Measurements from ENCODE around the gene RDH16.
"Not testable (repeated sequence)": the region's sequence is repeated elsewhere in the genome, so short reads cannot be mapped to it uniquely, and the experiment has no call there.

The RDH16 gene

GRCh38 chr12:56930241-56930640, 27.2 kb downstream of the RDH16 start:
- no peak for DNase-seq (ENCODE audit: low spot score)
- no peak for TF ChIP-seq CTCF (IDR thresholded peaks at IDR 0.05; ENCODE audit: extremely low read depth, insufficient read depth, missing control alignments)
- in situ Hi-C loops (cut with MboI; ENCODE audit: low pct_unique_long_range_greater_than_20kb, low sequenced_read_pairs, unreplicated experiment): no loop called here

- no peak for DNase-seq (ENCODE audit: low spot score)
- in situ Hi-C loops (cut with MboI; ENCODE audit: low pct_unique_long_range_greater_than_20kb, low sequenced_read_pairs, unreplicated experiment): no loop called here
Measured at GRCh38 chr12:56929780-56930179, 27.6 kb downstream of the RDH16 start.

GRCh38 chr12:56928262-56928661, 29.1 kb downstream of the RDH16 start:
- no peak for DNase-seq (ENCODE audit: low spot score)
- in situ Hi-C loops (cut with MboI; ENCODE audit: low pct_unique_long_range_greater_than_20kb, low sequenced_read_pairs, unreplicated experiment): no loop called here
- TF ChIP-seq CTCF (IDR thresholded peaks at IDR 0.05; ENCODE audit: extremely low read depth, insufficient read depth, missing control alignments): no peak

More at GRCh38 chr12:56929780-56930179, 27.6 kb downstream of the RDH16 start:
- TF ChIP-seq CTCF (IDR thresholded peaks at IDR 0.05; ENCODE audit: extremely low read depth, insufficient read depth, missing control alignments): no peak

GRCh38 chr12:56927281-56927680, 30.1 kb downstream of the RDH16 start:
- no peak for DNase-seq (ENCODE audit: low spot score)

GRCh38 chr12:56922031-56922430, 35.4 kb downstream of the RDH16 start:
- no peak for TF ChIP-seq CTCF (IDR thresholded peaks at IDR 0.05; ENCODE audit: extremely low read depth, insufficient read depth, missing control alignments)
- in situ Hi-C loops (cut with MboI; ENCODE audit: low pct_unique_long_range_greater_than_20kb, low sequenced_read_pairs, unreplicated experiment): no loop called here
- no peak for DNase-seq (ENCODE audit: low spot score)

More at GRCh38 chr12:56927281-56927680, 30.1 kb downstream of the RDH16 start:
- TF ChIP-seq CTCF (IDR thresholded peaks at IDR 0.05; ENCODE audit: extremely low read depth, insufficient read depth, missing control alignments): no peak
- in situ Hi-C loops (cut with MboI; ENCODE audit: low pct_unique_long_range_greater_than_20kb, low sequenced_read_pairs, unreplicated experiment): no loop called here

- DNase-seq (ENCODE audit: low spot score): no peak
- no peak for TF ChIP-seq CTCF (IDR thresholded peaks at IDR 0.05; ENCODE audit: extremely low read depth, insufficient read depth, missing control alignments)
- in situ Hi-C loops (cut with MboI; ENCODE audit: low pct_unique_long_range_greater_than_20kb, low sequenced_read_pairs, unreplicated experiment): no loop called here
Measured at GRCh38 chr12:56921346-56921745, 36.1 kb downstream of the RDH16 start.

- in situ Hi-C loops (cut with MboI; ENCODE audit: low pct_unique_long_range_greater_than_20kb, low sequenced_read_pairs, unreplicated experiment); DNase-seq (ENCODE audit: low spot score): not testable (repeated sequence)
Measured at GRCh38 chr12:56918139-56918538, 39.3 kb downstream of the RDH16 start.

Measured in GM13977 (cell line).